ENCODE results near the gene AKAP10. TPM values are rescaled to one million over a fixed set of nuclear protein-coding genes. Genes with fewer than 3 reads are reported as not detected.

The AKAP10 gene
- total RNA-seq, 1 experiment from 2014 or later: 20.2 TPM

GRCh38 chr17:19867329-19868078 is 110.1 kb downstream of the AKAP10 start, which contains the start of gene ULK2:
TSS of gene ULK2 (minus strand) at chr17:19867936. CDS start at chr17:19867417, 519 bp downstream.
- Histone ChIP-seq H3K56ac (ENCODE audit: insufficient read length, low read depth, low read length) (no peak within 1 kb of the TSS), H4K8ac (replicated peaks; ENCODE audit: insufficient read length, low read depth, low read length) (no peak within 1 kb of the TSS), H4K91ac (ENCODE audit: insufficient read length, low read depth, low read length) (no peak within 1 kb of the TSS), H2BK12ac (ENCODE audit: insufficient read length, low read depth, low read length) (no peak within 1 kb of the TSS), H3K23ac (ENCODE audit: insufficient read length, low read depth, low read length) (no peak within 1 kb of the TSS), H4K20me1 (ENCODE audit: control insufficient read depth, insufficient read depth, insufficient read length) (no peaks in the 10 kb centered on the region), H3K23me2 (ENCODE audit: insufficient read length, low read depth, low read length, poor library complexity, severe bottlenecking) (peaks cover 16% of the 10 kb centered on the region), H2BK120ac (ENCODE audit: low read depth, low read length, poor library complexity, severe bottlenecking) (no peak within 1 kb of the TSS), H3K79me1 (ENCODE audit: insufficient read depth, low read depth, low read length, poor library complexity, severe bottlenecking) (no peaks in the 10 kb centered on the region), H3T11ph (ENCODE audit: low read length) (no peak within 1 kb of the TSS), H2BK15ac (ENCODE audit: low read depth, low read length) (no peak within 1 kb of the TSS), H3K18ac (ENCODE audit: insufficient read length, low read depth, low read length) (no peak within 1 kb of the TSS), H2AK5ac (ENCODE audit: insufficient read length, low read length) (no peak within 1 kb of the TSS), H4K5ac (ENCODE audit: insufficient read length, low read depth, low read length) (no peak within 1 kb of the TSS), H3K9me3 (ENCODE audit: control insufficient read depth, low read depth, low read length) (no peaks in the 10 kb centered on the region), H3K27me3 (ENCODE audit: insufficient read depth, low read length) (peaks cover 5% of the 10 kb centered on the region; the same call in 1 of the 2 replicates), H3K14ac (ENCODE audit: insufficient read depth, low read length) (peak within 1 kb of the TSS; percentile 39; the same call in 1 of the 2 replicates), H3K4ac (ENCODE audit: low read depth, low read length) (no peak within 1 kb of the TSS), H3K27ac (ENCODE audit: insufficient read length, low read depth, low read length) (no peak within 1 kb of the TSS), H3K79me2 (ENCODE audit: insufficient read depth, low read length) (no peaks in the 10 kb centered on the region), H2BK5ac (ENCODE audit: insufficient read length, low read length) (no peak within 1 kb of the TSS), H3K4me1 (ENCODE audit: insufficient read depth, low read length) (no peaks in the 10 kb centered on the region; the same call in 1 of the 2 replicates), H2AFZ (ENCODE audit: low read length) (peak within 1 kb of the TSS; percentile 53), H3K4me2 (ENCODE audit: insufficient read depth, insufficient read length, low read length) (peak within 1 kb of the TSS; percentile 72), H3K9ac (ENCODE audit: extremely low read depth, insufficient read length, low read length) (no peak within 1 kb of the TSS), H2BK20ac (ENCODE audit: low read depth, low read length, poor library complexity, severe bottlenecking) (no peak within 1 kb of the TSS)
- no peak; the same call in 2 of the 3 replicates for TF ChIP-seq CTCF (conservative IDR thresholded peaks at IDR 0.05)
- no peaks in the 10 kb centered on the region; a peak in 2 of 7 replicates for H3K36me3 Mint-ChIP-seq (ENCODE audit: insufficient read depth in 1 of 3, low read depth in 3 of 3)
- peaks cover 26% of the 10 kb centered on the region for H3K27me3 Mint-ChIP-seq (ENCODE audit: low read depth)
- H3K27ac Mint-ChIP-seq: no peak within 1 kb of the TSS; a peak in 1 of 7 replicates
- WGBS (ENCODE audit: extremely low coverage, insufficient read length, low lambda C conversion rate): no CpG with 5 or more reads among the region's 111 CpGs
- H3K4me3 Mint-ChIP-seq: peak within 1 kb of the TSS; percentile 78 to 84
- DNase-seq: peak; percentile 78
- H3K9me3 Mint-ChIP-seq: no peaks in the 10 kb centered on the region
- H3K4me1 Mint-ChIP-seq: peaks cover 3% of the 10 kb centered on the region in 2 experiments
